Measurements from ENCODE around the gene CBX6. TPM values are rescaled to one million over a fixed set of nuclear protein-coding genes. Genes with fewer than 3 reads are reported as not detected.

The CBX6 gene
- total and polyA plus RNA-seq, 4 donors, result 14.6 to 79.2 (median 23.3) TPM

DNA sequence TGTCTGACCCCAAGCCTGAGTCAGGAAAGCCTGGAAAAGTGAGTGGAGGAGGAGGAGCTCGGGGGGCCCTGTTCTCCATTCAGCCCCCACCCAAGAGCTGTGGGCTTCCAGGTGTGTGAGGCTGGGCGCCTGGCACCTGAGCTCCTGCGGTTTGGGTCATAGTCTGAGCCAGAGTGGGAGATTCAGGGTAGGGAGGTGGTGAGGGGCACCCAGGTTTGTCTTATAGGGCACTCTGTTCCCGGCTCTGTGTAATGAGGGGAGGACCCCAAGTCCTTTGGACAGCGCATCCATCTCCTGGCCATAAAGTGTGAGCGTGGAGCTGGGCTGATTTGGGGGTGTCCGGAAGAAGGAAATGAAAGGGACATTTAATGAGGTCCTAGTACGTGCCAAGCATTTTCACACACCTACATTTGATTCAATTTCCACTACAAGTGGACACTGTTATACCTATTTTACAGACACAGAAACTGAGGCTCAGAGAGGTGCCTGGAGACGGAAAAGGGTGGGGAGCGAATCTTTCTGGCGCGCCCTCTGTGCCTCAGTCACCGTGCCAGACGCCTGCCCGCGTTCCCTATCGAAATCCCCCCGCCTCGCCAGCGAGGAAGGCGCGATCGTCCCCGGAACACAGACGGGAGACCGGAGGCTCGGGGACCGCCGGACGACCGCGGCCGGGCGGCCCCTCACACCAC is 29.4 kb downstream of the CBX6 start:
- H3K9me3 ChIP-seq (ENCODE audit: control insufficient read depth in 4 of 4, insufficient read depth in 3 of 4, low read length in 3 of 4), result no peaks in the 10 kb centered on the region
- WGBS, 2 donors, result 24 to 35% methylated on average over 28 to 34 of the region's 34 CpGs
- TF ChIP-seq, protein P1, sequence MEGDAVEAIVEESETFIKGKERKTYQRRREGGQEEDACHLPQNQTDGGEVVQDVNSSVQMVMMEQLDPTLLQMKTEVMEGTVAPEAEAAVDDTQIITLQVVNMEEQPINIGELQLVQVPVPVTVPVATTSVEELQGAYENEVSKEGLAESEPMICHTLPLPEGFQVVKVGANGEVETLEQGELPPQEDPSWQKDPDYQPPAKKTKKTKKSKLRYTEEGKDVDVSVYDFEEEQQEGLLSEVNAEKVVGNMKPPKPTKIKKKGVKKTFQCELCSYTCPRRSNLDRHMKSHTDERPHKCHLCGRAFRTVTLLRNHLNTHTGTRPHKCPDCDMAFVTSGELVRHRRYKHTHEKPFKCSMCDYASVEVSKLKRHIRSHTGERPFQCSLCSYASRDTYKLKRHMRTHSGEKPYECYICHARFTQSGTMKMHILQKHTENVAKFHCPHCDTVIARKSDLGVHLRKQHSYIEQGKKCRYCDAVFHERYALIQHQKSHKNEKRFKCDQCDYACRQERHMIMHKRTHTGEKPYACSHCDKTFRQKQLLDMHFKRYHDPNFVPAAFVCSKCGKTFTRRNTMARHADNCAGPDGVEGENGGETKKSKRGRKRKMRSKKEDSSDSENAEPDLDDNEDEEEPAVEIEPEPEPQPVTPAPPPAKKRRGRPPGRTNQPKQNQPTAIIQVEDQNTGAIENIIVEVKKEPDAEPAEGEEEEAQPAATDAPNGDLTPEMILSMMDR (IDR thresholded peaks at IDR 0.05; ENCODE audit: control extremely low read depth, extremely low read depth), result no peak
- H3K4me1 ChIP-seq (ENCODE audit: control insufficient read depth in 5 of 5, insufficient read depth in 5 of 5, low read length in 5 of 5), result peaks cover 0 to 7% (median 0%) of the 10 kb centered on the region in 5 donors
- peak overlapping the region in 1 of 2 donors; percentile 75 for H3K27ac ChIP-seq (ENCODE audit: low read depth in 1 of 2, low read length in 1 of 2)
- ATAC-seq (ENCODE audit: insufficient read depth, low FRiP score) (no peak), DNase-seq (no peak)
- no peaks in the 10 kb centered on the region for H3K36me3 ChIP-seq (ENCODE audit: control insufficient read depth in 4 of 4, insufficient read depth in 4 of 4, low read length in 4 of 4)
- H3K4me3 ChIP-seq, result peak overlapping the region; percentile 35
- peaks cover 0 to 37% (median 0%) of the 10 kb centered on the region in 3 donors for H3K27me3 ChIP-seq (ENCODE audit: control insufficient read depth in 3 of 3, insufficient read depth in 3 of 3, low read length in 2 of 3)
- no peak overlapping the region for H3K9ac ChIP-seq (ENCODE audit: insufficient read depth in 1 of 2, low read length in 2 of 2)

DNA sequence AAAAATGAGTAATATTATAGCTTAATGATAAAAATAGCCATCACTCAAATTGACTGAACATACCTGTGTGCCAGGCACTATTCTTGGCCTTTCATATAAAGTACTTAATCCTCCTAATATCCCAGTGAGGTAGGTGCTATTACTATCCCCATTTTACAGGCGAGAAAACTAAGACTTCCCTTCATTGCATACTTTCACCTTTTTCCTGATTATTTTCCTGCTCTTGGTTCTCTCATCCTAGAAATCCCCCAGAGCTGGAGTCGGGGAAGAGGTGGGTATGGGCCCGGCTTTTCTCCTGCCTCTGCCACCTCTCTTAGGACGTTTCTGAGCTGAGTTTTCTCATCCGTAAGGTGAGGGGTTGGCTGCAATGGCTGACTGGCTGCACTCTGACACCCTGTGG is 30.4 kb downstream of the CBX6 start:
- H3K9ac ChIP-seq (ENCODE audit: insufficient read depth in 1 of 2, low read length in 2 of 2), result no peak overlapping the region
- no peaks in the 10 kb centered on the region for H3K36me3 ChIP-seq (ENCODE audit: control insufficient read depth in 4 of 4, insufficient read depth in 4 of 4, low read length in 4 of 4)
- no peaks in the 10 kb centered on the region for H3K9me3 ChIP-seq (ENCODE audit: control insufficient read depth in 4 of 4, insufficient read depth in 3 of 4, low read length in 3 of 4)
- peaks cover 0 to 31% (median 0%) of the 10 kb centered on the region in 3 donors for H3K27me3 ChIP-seq (ENCODE audit: control insufficient read depth in 3 of 3, insufficient read depth in 3 of 3, low read length in 2 of 3)
- 86 to 89% methylated on average over 5 of the region's 5 CpGs for WGBS, 2 donors
- H3K4me3 ChIP-seq, result no peak overlapping the region
- DNase-seq (no peak), ATAC-seq (ENCODE audit: insufficient read depth, low FRiP score) (no peak)
- TF ChIP-seq, protein P1 (IDR thresholded peaks at IDR 0.05; ENCODE audit: control extremely low read depth, extremely low read depth), result no peak
- H3K4me1 ChIP-seq (ENCODE audit: control insufficient read depth in 5 of 5, insufficient read depth in 5 of 5, low read length in 5 of 5), result peaks cover 0 to 7% (median 0%) of the 10 kb centered on the region in 5 donors
- no peak overlapping the region for H3K27ac ChIP-seq (ENCODE audit: low read depth in 1 of 2, low read length in 1 of 2)

DNA sequence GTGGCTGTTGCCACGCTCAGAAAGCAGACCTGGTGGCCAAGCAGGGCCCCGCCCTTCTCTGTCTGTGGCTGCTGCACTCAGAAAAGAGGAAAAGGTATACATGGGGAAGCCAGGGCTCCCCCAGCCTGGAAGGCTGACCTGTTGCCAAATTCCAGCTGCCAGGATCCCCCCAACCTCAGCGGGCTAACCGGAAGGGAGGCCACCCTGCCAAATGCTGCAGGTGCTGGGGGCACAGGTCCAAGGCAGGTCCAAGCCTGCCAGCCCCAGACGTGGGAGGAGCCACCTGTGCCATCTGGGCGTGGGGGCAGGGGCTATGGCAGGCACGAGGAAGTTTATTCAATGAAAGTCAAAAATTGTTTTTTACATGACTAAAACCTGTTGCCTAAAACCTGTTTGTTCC is 30.8 kb downstream of the CBX6 start:
- no peaks in the 10 kb centered on the region for H3K9me3 ChIP-seq (ENCODE audit: control insufficient read depth in 4 of 4, insufficient read depth in 3 of 4, low read length in 3 of 4)
- no peaks in the 10 kb centered on the region for H3K36me3 ChIP-seq (ENCODE audit: control insufficient read depth in 4 of 4, insufficient read depth in 4 of 4, low read length in 4 of 4)
- WGBS, 2 donors, result 35 to 56% methylated on average over 7 of the region's 7 CpGs
- no peak overlapping the region for H3K27ac ChIP-seq (ENCODE audit: low read depth in 1 of 2, low read length in 1 of 2)
- no peak overlapping the region for H3K4me3 ChIP-seq
- DNase-seq, result no peak
- no peak for ATAC-seq (ENCODE audit: insufficient read depth, low FRiP score)
- TF ChIP-seq, protein P1 (IDR thresholded peaks at IDR 0.05; ENCODE audit: control extremely low read depth, extremely low read depth), result no peak
- H3K27me3 ChIP-seq (ENCODE audit: control insufficient read depth in 3 of 3, insufficient read depth in 3 of 3, low read length in 2 of 3), result peaks cover 0 to 31% (median 0%) of the 10 kb centered on the region in 3 donors
- no peak overlapping the region for H3K9ac ChIP-seq (ENCODE audit: insufficient read depth in 1 of 2, low read length in 2 of 2)
- H3K4me1 ChIP-seq (ENCODE audit: control insufficient read depth in 5 of 5, insufficient read depth in 5 of 5, low read length in 5 of 5), result peaks cover 0 to 7% (median 0%) of the 10 kb centered on the region in 5 donors
